LNCaP clone FGC (cell line): ENCODE data around the gene PTOV1.
A peak's percentile ranks its signal among the peaks of the same experiment; 100 is the strongest.

ENCODE experiments used
- DNase-seq: peaks from one replicate; pipeline ENCODE4 v3.0.0-alpha.2; 2011; ENCODE audit warnings: low read depth
- H3K4me3 ChIP-seq: 2 replicates; pipeline ENCODE4 v1.5.1; 2011; ENCODE audit warnings: mild to moderate bottlenecking, low read depth, low read length, control low read depth
- TF ChIP-seq, protein P1 (sequence below): IDR thresholded peaks from 2 replicates; pipeline ENCODE4 v1.5.1; 2012; ENCODE audit warnings: mild to moderate bottlenecking; ENCODE audit not compliant: control insufficient read depth, insufficient read depth; ENCODE audit errors: extremely low read depth

PTOV1 gene

DNA sequence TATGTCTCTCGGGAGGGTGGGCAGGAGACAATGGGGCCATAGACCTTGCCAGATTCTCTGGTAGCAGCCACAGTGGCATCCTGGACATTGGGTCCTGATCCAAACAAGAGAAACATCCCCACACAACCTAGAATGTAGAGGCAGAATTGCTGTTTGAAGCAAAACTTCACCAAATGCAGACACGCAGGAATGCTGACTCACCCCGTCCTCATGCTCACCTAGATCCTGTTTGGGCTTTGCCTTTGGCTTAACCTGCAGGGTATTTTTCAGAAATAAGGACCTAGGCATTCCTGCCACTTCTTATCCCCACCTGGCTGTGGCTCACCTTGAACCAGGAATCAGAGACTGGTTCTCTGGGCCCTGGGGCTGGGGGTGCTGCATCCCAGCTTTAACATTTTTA lies 33.8 kb downstream of the PTOV1 start:
- TF ChIP-seq, protein P1, sequence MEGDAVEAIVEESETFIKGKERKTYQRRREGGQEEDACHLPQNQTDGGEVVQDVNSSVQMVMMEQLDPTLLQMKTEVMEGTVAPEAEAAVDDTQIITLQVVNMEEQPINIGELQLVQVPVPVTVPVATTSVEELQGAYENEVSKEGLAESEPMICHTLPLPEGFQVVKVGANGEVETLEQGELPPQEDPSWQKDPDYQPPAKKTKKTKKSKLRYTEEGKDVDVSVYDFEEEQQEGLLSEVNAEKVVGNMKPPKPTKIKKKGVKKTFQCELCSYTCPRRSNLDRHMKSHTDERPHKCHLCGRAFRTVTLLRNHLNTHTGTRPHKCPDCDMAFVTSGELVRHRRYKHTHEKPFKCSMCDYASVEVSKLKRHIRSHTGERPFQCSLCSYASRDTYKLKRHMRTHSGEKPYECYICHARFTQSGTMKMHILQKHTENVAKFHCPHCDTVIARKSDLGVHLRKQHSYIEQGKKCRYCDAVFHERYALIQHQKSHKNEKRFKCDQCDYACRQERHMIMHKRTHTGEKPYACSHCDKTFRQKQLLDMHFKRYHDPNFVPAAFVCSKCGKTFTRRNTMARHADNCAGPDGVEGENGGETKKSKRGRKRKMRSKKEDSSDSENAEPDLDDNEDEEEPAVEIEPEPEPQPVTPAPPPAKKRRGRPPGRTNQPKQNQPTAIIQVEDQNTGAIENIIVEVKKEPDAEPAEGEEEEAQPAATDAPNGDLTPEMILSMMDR = no peak
- no peak for DNase-seq
- no peak overlapping the region for H3K4me3 ChIP-seq

DNA sequence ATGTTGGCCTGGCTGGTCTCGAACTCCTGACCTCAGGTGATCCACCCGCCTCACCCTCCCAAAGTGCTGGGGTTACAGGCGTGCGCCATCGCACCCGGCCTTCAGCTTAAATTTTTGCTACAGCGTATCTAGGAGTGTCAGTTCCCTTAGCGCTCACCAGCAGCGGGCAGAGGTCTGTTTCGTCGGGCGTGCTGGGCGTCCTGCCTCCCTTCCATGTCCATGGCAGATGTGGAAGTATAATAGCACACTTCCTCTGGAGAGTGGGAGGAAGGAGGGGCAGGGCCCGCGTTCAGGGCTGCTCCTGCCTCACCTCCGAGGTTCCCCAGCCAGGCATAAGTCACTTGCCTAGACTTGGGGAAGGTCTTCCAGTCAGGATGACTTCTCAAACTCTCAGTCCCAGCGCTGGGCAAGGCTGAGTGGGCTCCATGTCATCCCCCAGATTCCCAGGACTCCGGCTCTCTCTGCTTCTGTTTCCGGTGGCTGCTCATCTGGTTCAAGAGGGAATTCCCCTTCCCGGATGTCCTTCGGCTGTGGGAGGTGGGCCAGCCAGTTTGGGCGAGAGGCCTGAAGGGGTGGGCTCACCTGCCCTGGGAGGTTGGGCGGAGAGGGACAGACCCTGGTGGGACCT lies 36.2 kb downstream of the PTOV1 start:
- TF ChIP-seq, protein P1 = no peak
- no peak for DNase-seq
- no peak overlapping the region for H3K4me3 ChIP-seq

DNA sequence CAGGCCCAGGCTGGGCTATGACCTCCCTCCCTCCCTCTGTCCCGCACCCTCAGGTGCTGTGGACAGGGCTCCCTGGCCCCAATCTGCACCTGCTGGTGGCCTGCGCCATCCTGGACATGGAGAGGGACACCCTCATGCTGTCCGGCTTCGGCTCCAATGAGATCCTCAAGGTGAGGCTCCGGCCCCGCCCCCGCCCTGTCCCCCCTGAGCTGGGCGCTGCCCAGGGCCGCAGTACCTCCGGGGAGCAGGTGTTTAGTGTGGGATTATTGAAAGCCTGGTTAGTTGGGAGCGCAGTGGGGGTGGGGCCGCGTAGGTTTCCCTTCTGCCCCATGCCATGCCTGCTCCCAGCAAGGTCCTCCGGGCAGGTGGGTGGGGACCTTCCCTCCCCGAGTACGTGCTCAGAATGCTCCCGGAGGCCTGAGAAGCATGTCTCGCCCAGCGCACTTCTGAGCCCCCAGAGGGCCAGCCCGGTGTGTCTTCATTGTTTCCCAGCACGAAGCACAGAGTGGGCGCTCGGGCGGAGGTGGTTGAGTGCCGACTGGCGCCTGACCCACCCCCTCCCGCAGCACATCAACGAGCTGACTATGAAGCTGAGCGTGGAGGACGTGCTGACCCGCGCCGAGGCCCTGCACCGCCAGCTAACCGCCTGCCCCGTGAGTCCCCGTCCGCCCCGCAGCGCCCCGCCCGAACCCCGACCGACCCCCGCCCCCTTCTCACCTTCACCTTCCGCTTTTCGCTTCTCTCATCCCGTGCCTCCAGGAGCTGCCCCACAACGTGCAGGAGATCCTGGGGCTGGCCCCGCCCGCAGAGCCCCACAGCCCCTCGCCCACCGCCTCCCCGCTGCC lies 36.9 kb downstream of the PTOV1 start:
- TF ChIP-seq, protein P1 = no peak
- no peak for DNase-seq
- H3K4me3 ChIP-seq = no peak overlapping the region

DNA sequence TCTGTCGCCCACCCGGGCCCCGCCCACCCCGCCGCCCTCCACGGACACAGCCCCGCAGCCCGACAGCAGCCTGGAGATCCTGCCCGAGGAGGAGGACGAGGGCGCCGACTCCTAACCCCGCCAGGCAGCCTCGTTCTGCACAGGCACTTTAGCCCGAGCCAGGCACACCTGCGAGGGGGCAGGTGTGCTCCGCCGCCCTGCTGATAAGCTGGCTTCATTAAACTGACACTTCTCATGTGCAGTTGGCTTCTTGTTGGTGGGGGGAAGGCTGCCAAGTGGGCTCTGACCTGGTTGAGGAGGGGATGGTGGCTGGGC lies 37.5 kb downstream of the PTOV1 start:
- H3K4me3 ChIP-seq = no peak overlapping the region
- no peak for DNase-seq
- TF ChIP-seq, protein P1 = no peak

DNA sequence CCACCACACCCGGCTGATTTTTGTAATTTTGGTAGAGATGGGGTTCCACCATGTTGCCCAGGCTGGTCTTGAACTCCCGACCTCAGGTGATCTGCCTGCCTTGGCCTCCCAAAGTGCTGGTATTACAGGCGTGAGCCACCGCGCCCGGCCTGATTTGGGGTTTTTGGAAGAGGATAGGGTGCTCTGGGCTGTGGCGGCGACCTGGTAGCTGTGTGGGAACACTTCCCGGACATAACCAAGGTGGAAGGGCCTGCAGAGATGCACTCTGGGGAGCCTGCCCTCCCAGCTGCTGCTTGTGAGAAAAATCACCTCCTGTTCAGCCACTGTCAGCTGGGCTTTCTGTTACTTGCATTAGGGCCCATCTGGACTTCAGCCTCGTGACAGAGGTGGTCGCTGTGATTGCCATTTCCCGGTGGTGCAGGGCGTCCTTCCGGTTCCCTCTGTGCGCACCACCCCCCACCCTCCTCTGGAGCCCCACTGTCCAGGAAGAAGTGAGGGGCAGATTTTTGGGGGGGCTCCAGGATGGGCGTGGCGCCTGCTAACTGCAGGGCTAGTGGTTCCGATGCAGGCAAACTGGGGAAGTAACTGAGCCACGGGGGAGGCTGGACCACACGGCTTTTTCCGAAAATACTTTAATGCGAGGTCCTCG lies 38.2 kb downstream of the PTOV1 start:
- no peak for DNase-seq
- H3K4me3 ChIP-seq = no peak overlapping the region
- TF ChIP-seq, protein P1 = no peak

DNA sequence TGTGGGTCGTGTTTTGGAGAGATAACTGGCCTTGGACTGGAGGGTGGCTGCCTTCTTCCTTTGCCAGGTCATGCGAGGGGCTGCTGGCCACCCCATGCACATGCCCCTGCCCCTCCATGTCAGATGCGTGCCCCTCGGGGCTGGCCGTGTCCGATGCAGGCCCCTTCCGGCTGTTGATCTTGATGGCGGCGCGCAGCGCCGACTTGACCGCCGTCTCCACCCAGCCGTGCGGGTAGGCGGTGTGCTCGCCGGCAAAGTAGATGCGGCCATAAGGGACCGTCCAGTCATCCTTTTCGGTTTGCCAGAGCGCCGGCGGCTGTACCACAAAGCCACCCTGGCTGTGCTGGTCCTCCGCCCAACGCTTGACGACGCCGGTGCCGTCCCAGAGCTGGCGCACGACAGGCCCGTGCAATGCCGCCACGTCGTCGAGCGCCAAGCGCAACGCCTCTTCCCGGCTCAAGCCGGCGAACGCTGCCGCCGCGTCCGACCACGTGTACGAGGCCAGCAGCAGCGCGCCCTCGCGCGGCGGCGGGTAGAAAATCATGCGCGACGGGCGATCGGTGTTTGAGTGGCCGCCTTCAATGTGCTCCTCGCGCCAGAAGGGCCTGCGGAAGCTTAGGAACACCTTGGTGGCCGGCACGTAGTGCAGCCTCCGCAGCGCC lies 38.9 kb downstream of the PTOV1 start:
- no peak for DNase-seq
- H3K4me3 ChIP-seq = peak overlapping the region; percentile 31; the same call in 1 of the 2 replicates
- TF ChIP-seq, protein P1 = peak; percentile 54
